ENCODE results near the gene STK11IP. TPM values are rescaled to one million over a fixed set of nuclear protein-coding genes. Genes with fewer than 3 reads are reported as not detected.

The STK11IP gene
- total and polyA plus RNA-seq, 9 of the 15 experiments (the other 6 are each of a cell fraction or from before 2014, with no cell fraction given): 0.52 to 21.7 (median 5.6) TPM

DNA sequence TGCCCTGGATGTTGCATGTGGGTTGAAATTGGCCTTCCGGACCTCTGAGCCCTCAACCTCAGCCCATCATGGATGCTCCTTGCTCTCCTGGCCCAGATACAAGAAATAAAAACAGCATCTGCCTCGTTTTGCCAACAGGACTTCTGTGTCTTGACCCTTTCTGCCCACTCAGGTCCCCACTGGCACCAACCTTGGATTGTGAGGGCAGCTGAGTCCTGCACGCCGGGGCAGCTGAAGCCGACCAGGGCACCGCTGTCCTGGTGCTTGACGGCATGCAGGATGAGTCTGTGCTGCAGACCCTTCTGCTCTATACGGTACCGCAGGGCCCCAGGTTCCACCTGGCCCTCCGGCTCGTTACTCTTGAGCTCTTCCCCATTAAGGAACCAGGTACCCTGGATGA lies 31.0 kb upstream of the STK11IP start:
- in situ Hi-C loops (cut with MboI): no loop called here
- no peak overlapping the region; a peak in 1 of 4 replicates for H3K9ac ChIP-seq (ENCODE audit: insufficient read depth in 1 of 2, low read depth in 2 of 2, low read length in 2 of 2)
- ATAC-seq (no peak), FAIRE-seq (no peak), DNase-seq (ENCODE audit: extremely low read depth in 1 of 4, low spot score in 3 of 4) (no peak)
- 73% methylated on average over 7 of the region's 11 CpGs for WGBS (ENCODE audit: insufficient coverage, low coverage, missing lambda C conversion rate)
- no TSS peak for BruUV-seq (replicated peaks)
- POLR2A ChIA-PET: interaction anchor here (1.1 to 2.4 kb wide), 2 partner anchors 11 to 31 kb away, joined by 3 to 7 read pairs; no protein-coding TSS in a partner anchor
- no peak overlapping the region for H3K4me3 ChIP-seq
- H3K36me3 ChIP-seq (ENCODE audit: control insufficient read depth, insufficient read depth, low read length): peaks cover 8% of the 10 kb centered on the region; the same call in 1 of the 3 replicates
- peaks cover 7% of the 10 kb centered on the region for H3K79me2 ChIP-seq (ENCODE audit: control insufficient read depth, insufficient read depth, low read length)
- H3K9me1 ChIP-seq (ENCODE audit: control insufficient read depth, insufficient read depth, low read length): no peaks in the 10 kb centered on the region
- H4K20me1 ChIP-seq (replicated peaks; ENCODE audit: control insufficient read depth, insufficient read depth, low read length): no peaks in the 10 kb centered on the region
- intact Hi-C loops (cut with micrococcal nuclease): no loop called here
- no peak overlapping the region for H3K27ac ChIP-seq (ENCODE audit: extremely low read depth, low read depth, low read length)
- CTCF ChIA-PET (ENCODE audit: low intra/inter-chr PET ratio): no interaction called here
- no peaks in the 10 kb centered on the region for H3K9me3 ChIP-seq (replicated peaks; ENCODE audit: control insufficient read depth, insufficient read depth, low read depth, low read length)
- H3K27me3 ChIP-seq (ENCODE audit: control insufficient read depth in 2 of 2, insufficient read depth in 2 of 2, low read length in 2 of 2): no peaks in the 10 kb centered on the region
- H3K4me2 ChIP-seq (ENCODE audit: insufficient read depth, low read length): no peak overlapping the region
- peaks cover 0 to 40% of the 10 kb centered on the region in 2 experiments; a peak in 3 of 5 replicates for H3K4me1 ChIP-seq (replicated peaks in 1 of 2; ENCODE audit: control insufficient read depth in 2 of 2, insufficient read depth in 2 of 2, low read length in 2 of 2)
- no peak overlapping the region for H2AFZ ChIP-seq (ENCODE audit: low read depth, low read length)
- TF ChIP-seq, protein P1, sequence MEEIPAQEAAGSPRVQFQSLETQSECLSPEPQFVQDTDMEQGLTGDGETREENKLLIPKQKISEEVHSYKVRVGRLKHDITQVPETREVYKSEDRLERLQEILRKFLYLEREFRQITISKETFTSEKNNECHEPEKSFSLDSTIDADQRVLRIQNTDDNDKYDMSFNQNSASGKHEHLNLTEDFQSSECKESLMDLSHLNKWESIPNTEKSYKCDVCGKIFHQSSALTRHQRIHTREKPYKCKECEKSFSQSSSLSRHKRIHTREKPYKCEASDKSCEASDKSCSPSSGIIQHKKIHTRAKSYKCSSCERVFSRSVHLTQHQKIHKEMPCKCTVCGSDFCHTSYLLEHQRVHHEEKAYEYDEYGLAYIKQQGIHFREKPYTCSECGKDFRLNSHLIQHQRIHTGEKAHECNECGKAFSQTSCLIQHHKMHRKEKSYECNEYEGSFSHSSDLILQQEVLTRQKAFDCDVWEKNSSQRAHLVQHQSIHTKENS (CRISPR knock-in tag; IDR thresholded peaks at IDR 0.05): no peak
- TF ChIP-seq RFX7 (CRISPR knock-in tag; IDR thresholded peaks at IDR 0.05): no peak
- no peak for TF ChIP-seq MTA2 (IDR thresholded peaks at IDR 0.05; ENCODE audit: low read depth)
- TF ChIP-seq ZNF589 (CRISPR knock-in tag; IDR thresholded peaks at IDR 0.05; ENCODE audit: low read depth): no peak
- TF ChIP-seq, protein P2, sequence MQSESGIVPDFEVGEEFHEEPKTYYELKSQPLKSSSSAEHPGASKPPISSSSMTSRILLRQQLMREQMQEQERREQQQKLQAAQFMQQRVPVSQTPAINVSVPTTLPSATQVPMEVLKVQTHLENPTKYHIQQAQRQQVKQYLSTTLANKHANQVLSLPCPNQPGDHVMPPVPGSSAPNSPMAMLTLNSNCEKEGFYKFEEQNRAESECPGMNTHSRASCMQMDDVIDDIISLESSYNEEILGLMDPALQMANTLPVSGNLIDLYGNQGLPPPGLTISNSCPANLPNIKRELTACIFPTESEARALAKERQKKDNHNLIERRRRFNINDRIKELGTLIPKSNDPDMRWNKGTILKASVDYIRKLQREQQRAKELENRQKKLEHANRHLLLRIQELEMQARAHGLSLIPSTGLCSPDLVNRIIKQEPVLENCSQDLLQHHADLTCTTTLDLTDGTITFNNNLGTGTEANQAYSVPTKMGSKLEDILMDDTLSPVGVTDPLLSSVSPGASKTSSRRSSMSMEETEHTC (IDR thresholded peaks at IDR 0.05): no peak
- no peak for TF ChIP-seq TAF1 (IDR thresholded peaks at IDR 0.05; ENCODE audit: control insufficient read depth, extremely low read depth, insufficient read depth, low read length, severe bottlenecking)
- no peak for TF ChIP-seq ATF1 (CRISPR knock-in tag; IDR thresholded peaks at IDR 0.05)
- TF ChIP-seq ATF1 (tag; IDR thresholded peaks at IDR 0.05): no peak
- TF ChIP-seq, protein P3, sequence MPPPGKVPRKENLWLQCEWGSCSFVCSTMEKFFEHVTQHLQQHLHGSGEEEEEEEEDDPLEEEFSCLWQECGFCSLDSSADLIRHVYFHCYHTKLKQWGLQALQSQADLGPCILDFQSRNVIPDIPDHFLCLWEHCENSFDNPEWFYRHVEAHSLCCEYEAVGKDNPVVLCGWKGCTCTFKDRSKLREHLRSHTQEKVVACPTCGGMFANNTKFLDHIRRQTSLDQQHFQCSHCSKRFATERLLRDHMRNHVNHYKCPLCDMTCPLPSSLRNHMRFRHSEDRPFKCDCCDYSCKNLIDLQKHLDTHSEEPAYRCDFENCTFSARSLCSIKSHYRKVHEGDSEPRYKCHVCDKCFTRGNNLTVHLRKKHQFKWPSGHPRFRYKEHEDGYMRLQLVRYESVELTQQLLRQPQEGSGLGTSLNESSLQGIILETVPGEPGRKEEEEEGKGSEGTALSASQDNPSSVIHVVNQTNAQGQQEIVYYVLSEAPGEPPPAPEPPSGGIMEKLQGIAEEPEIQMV (tag; conservative IDR thresholded peaks at IDR 0.05; ENCODE audit: low read depth): no peak
- TF ChIP-seq, protein P4, sequence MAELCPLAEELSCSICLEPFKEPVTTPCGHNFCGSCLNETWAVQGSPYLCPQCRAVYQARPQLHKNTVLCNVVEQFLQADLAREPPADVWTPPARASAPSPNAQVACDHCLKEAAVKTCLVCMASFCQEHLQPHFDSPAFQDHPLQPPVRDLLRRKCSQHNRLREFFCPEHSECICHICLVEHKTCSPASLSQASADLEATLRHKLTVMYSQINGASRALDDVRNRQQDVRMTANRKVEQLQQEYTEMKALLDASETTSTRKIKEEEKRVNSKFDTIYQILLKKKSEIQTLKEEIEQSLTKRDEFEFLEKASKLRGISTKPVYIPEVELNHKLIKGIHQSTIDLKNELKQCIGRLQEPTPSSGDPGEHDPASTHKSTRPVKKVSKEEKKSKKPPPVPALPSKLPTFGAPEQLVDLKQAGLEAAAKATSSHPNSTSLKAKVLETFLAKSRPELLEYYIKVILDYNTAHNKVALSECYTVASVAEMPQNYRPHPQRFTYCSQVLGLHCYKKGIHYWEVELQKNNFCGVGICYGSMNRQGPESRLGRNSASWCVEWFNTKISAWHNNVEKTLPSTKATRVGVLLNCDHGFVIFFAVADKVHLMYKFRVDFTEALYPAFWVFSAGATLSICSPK (IDR thresholded peaks at IDR 0.05; ENCODE audit: borderline replicate concordance): no peak
- TF ChIP-seq, protein P5, sequence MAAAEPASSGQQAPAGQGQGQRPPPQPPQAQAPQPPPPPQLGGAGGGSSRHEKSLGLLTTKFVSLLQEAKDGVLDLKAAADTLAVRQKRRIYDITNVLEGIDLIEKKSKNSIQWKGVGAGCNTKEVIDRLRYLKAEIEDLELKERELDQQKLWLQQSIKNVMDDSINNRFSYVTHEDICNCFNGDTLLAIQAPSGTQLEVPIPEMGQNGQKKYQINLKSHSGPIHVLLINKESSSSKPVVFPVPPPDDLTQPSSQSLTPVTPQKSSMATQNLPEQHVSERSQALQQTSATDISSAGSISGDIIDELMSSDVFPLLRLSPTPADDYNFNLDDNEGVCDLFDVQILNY (CRISPR knock-in tag; IDR thresholded peaks at IDR 0.05): no peak
- TF ChIP-seq CBX2 (IDR thresholded peaks at IDR 0.05; ENCODE audit: insufficient read depth, low read length, poor library complexity, severe bottlenecking): no peak
- no peak for TF ChIP-seq LCOR (CRISPR knock-in tag; IDR thresholded peaks at IDR 0.05)
- TF ChIP-seq GABPB2 (CRISPR knock-in tag; conservative IDR thresholded peaks at IDR 0.05): no peak

Data from K562 (cell line).